Activated T-cell treated with anti-CD3 and anti-CD28 coated beads, Interleukin-2, amount 50 U/mL, for 48 hours (primary cell): ENCODE measurements around the gene FHIT.

ENCODE experiments used
- DNase-seq, 2 experiments: peaks; one replicate each; pipeline ENCODE4 v3.0.0-alpha.2; 2020

FHIT gene

DNA sequence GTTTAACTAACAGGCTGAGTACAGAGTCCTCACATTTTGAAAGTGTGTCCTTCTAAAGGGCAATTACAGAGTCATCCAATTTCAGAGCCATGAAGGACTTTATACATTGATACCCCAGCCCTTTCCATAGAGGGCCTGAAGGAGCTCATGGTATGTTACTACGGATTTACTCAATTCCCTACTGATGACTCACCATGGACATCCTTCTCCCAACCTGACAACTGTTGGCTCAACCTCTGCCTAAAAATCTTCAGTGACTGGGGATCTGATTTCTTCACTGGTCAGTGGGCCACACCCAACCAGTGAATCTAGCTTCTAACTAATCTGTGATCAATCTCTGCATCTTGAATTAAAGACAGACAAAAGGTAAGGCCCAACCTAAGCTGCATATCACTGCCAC, 1238.0 kb downstream of the FHIT start:
- DNase-seq, result no peak

DNA sequence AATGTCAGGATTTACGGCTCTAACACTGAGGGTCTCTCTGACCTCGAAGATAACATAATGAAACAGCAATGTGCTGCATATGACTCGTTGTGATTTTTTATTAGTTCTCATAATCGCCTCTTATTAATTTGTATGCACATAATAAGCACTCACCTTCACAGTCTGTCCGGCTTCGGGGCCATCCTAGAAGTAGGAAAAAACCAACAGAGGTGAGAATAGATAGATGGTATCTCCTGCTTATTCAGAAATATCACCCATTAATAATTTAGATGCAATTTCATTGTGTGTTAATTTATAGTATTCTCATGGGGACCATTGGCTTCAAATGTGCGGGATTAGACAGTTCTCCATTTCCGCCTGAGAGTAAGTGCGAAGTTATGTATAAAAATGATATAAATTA, 1240.0 kb downstream of the FHIT start:
- DNase-seq, result no peak

DNA sequence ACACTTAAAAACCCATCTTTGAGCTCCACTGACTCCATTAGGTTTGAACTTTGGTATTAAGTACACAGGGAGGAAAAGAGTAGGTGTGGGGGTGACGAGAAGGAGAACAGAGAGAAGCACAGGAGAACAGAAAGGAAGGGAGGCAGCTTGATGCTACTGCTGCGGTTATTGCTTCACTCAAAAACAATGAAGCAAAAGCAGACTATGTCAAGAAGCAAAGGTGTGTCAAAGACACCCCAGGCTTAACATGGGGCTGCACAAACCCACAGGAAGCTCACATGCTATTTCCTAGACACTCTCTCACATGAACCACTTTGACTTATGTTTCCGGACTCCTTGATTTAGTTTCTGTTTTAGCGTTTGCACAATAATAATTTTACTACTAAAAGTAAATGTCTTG, 1240.5 kb downstream of the FHIT start:
- DNase-seq, result peak in 1 of 2 experiments; percentile 41

DNA sequence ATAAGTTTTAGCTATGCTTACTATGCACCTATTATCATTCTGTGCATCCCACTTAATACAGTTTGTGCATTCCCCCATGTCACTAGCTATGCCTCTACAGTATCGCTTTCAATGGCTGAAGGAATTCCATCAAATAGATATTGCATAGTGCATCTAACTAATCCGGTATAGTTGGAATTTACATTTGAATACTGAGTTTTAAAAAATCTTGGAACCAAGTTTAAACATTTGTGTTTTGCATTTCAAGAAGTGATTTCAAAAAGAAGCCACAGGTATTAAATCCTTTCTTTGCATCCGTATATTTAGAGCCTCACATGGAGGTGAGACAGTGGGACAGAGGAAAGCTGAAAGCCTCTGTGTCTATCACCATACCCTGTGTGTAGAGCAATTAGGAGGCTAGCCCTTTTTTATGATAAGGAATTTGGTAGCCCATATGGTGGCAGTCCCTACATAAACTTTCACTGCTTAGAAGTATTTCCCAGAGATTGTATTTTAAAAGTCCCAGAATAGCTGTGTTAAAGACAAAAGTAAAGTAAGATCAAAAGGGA, 1241.2 kb downstream of the FHIT start:
- no peak for DNase-seq

DNA sequence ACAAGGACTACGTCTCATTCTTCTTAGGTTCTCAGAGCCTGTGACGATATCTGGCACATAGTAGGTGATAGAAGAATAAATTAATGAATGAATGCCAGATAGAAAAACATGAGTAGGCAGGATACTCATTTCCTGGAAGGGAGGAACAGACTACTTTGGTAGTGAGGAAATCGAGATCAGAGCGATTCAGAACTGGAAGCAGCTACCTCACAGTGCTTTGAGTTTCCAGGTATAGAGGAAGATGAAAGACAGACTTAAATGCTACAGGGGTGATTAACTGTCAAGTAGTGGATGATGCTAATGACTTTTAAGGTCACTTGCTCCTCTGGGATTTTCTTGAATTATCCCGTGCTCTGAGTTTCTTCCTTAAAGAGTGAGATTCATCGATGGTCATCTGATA, 1249.9 kb downstream of the FHIT start:
- no peak for DNase-seq

DNA sequence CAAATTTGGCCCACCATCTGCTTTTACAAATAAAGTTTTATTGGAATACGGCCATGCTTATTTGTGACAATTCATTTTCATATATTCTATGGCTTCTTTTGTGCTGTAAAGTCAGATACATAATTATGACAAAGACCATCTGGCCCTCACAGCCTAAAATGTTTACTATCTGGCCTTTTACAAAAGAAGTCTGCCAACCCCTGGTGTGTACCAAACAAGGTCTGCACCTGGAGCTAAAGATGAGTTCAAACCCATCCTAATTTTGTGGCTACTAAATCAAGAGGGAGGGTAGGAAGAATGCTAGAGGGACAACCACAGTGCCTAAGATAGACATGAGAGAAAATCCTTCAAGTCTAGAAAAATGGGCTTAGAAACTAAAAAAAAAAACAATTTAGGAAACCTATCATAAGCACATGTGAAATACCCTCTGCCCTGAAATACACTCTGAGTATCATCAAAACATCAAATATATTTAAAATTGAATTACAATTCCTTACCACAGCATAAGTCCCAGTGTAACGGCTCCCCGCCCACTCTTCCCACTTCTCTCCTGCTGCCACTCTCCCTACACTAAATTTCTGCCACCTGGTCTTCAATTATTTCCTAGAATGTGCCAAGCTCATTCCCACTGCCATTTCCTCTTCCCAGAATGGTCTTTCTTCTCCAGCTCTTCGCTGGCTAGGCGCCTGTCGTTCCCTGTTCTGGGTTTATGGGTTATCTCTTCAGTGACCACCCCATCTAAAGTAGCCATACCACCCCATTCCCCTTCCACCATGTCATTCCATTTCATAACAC, 1250.7 kb downstream of the FHIT start:
- no peak for DNase-seq

DNA sequence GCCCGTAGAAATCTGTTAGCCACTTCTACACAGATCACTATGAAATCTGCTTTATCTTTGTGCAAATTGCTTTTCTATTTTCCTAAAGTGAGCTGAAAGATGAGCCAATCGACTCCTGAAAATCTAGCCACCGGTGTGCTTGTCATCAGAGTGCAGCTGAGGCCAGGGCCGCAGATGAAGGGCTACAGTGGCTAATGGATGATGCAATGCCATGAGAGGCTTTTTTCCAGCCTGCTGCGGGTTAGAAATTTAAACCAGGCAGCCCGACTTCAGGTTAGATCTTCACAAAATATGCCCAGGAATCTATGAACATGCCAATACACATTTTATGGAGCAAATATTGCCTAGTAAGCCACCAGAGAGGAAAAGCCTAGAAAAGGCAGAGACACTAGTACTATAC, 1253.2 kb downstream of the FHIT start:
- DNase-seq, result no peak

DNA sequence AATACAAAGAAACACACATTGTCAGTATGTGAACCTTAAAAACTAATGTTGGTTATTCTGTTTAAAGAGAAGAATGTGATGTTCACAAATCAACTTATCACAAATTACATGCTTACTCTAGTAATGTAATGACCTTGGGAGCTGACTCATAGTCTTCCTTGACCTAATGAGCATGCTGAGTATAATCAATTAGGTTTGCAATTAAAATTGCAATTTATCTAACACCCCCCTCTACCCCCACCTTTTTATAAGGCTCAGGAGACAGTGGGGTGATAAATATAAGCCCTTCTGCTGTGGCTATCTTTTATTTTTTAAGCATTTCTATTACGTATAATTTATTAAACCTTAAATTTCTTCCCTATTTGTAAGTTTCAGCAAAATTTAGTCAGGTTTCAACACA, 1253.7 kb downstream of the FHIT start:
- DNase-seq, result no peak

DNA sequence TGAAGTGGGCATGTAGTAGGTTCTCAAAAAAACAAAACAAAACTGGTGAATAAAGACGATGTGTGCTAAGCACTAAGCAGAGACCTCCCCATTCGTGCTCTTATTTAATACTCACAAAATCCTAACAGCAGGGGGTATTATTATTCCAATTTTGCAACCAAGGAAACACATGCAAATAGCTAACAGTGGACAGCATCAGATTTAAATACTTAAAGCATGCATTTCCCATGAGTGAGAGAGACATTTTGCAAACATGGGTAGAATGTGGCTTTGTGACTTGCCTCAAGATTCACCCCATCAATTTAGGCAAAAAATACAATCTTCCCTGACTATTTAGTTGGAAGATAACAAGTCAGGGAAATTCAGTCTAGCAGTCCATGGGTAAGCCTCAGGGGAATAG, 1255.2 kb downstream of the FHIT start:
- no peak for DNase-seq

DNA sequence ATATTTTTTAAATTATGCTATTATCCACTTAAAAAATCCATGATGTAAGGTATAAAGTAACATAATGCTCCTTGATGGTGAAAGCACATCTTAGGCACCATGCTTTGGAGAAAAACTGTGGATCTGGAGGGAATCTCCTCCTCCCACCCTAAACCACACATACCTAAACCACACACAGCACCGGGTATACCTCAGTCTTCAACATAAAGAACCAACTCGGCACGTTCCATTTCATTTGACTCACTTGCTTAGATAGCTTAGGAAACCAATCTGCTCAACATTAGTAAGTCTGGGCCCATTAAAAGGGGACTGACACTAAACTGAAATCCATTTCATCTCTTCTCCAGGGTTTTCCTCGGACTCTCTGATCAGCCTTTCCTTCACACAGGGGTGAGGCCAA, 1255.7 kb downstream of the FHIT start:
- DNase-seq, result no peak

DNA sequence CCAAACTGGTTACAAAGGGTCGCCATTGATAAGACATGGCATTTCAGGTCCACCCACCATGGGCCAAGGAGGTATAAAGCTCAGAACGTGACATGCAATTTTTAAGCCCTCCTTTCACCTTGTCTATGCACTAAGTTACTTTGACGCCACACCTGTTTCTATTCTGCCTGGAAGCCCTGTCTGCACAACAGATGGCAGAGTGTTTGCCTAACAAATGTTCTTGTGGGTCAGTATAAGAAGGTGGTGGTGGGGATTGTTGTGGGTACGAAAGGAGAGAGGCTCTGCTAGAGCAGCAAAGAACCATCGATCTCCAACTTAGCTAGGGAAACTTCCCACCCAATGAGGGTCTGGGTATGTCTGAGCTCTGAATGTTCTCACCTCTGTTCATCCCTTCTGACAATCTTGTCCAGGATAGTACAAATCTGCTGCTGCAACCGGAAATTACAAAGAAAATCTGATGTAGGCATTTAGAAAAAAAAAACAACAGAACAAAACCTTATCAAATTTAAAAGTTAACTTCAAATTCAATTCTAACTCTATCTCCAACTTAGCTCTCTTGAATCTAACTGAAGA, 1256.4 kb downstream of the FHIT start:
- no peak for DNase-seq

DNA sequence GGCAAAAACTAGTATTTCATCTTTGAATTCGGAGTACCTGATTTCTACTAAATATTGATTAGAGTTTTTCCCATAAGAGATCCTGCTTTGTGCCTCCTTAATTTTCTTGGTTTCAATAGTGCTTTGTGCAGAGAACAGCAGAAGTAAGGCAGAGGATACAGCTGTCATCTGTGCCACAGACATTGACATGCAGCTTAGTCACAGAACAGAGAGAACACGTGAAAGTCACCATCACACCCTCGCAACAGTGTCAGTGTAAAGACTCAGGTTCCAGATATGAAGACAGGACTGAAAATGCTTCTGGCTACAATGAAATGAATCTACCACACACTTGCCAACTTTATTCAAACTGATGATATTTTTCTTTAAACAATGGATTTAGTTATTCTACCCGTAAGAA, 1258.7 kb downstream of the FHIT start:
- no peak for DNase-seq

DNA sequence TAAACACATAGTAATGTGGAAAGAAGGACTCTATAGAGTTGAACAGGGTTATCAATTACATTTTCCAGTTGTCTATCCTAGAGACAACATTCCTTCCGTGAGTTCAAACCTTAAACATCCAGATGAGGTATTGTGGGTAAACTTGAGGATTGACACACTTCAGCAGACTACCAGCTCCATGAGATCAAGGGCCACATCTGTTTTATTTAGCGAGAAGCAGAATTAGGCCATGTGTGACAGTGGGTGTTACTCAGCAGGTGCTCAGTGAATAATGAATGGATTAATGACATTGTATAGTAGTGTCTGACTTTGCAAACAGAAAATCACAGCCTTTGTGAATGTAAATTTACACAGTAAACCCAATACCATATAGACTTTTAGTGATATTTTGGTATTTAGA, 1260.3 kb downstream of the FHIT start:
- DNase-seq, result no peak

DNA sequence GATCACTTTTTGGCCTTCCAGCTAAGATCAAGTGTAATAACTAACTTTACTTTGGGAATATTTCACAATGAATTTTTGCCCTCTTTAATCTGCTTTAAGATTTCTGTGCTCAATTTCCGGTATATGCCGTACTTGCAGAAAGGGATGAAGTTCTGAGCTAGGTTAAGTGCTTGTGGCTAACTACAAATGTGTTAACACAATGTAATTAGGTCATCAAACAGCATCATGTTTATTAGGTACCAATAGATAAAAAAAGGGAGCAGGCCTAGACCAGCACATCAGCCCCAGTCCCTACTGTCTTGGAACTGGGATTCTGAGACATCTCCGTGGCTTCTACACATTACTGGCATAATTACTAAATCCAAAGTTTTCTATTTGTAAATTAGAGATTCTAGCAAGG, 1268.7 kb downstream of the FHIT start:
- no peak for DNase-seq

DNA sequence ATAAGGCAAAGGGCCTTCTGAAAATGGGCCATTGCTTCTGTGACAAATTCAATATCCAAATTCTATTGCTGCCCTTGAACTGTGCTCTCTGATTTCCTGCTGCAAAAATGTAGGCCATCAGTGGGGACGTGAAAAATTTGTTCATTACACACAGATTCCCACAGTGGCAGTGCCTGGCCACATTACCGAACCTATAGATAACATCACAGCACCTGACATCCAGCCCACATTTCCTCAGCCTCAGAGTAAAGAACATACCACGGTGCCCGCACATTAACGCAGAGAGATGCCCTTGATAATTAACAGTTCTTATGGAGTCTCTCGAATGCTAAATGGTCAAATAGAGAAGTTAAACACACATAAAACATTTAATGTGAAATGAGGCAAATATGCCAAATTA, 1269.9 kb downstream of the FHIT start:
- no peak for DNase-seq

DNA sequence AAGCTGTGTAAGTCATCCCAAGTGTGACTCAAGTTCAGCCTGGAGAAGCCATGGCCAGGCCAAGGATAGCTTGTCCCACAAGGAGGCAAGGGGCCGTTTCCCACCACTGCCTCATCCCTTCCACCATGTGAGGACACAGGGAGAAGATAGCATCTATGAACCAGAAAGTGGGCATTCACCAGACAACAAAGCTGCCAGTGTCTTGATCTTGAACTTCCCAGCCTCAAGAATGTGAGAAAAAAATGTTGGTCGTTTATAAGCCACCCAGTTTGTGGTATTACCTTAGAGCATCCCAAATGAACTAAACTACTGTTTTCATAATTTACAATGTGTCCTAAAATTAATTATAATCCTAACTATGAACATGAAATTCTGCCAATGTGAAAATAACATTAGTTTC, 1270.7 kb downstream of the FHIT start:
- DNase-seq, result no peak

DNA sequence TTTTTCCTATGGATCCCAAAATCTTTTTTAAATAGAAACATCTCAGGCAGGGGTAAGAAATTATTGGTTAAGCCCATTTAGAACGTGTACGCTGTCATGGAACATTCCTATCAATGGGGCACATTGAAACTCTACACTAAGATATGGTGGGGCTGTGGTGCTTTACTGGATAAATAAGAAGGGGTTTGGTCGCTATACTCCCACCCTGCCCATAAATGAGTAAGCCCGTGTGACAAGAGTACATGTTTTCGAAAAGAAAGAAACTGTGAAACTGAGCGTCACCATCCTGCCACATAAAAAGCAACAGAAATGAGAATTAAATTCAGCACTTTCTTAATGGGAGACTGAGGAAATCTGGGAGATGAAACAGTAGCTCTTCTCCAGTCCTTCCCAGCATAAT, 1271.7 kb downstream of the FHIT start:
- DNase-seq, result no peak

DNA sequence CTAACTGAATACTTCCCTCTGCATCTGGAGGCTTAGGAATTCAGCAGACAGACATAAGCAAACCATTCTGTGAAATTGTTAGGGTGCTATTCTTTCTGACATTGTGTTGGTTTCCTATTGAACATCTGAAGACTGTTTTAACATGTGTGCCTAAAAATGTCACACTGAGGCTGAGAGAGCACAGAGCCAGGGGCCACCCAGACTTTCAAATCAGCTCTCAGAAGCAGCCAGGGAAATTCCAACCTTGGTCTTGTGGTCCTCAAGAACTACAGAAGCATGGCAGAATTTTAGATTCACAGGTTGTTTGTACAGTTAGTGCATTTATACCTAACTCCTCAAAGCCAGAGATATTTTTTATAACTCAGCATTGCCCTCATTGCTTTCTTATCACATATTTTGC, 1272.3 kb downstream of the FHIT start:
- peak in 1 of 2 experiments; percentile 28 for DNase-seq

DNA sequence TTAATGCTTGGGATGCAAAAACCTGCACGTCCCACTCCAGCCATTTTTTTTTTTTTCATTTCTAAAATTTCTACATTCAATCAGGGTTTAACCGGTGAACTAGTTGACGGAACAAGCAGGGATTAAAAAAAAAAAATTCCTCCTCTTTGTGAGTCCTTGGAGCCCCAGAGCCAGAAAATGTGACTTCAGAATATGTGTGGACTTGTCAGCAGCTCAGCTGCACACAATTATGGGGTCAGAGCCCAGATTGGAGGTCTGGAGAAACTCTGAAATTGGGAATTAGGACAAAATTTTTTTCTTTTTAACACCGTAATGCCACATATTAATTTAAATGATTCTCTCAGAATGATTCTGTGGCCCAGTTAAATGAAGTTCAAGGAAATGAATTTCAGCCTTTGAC, 1280.5 kb downstream of the FHIT start:
- no peak for DNase-seq

DNA sequence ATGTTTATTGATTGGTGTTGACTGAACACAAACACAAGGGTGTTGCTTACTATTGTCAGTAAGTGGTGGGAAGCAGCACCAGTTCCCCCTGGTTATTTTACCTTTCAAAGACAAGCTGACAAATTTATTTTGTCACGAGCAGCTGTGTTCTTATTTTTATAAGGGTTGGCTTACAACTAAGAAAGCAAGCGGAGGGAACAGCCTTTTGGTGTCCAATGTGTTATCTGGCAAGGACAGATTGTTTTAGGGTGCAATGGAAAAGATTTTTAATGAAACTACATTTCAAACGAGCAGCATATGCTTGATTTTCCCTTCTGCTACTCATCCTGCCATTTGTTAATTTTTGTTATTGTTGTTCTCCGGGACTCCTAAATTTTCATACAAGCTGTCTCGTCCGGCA, 1280.9 kb downstream of the FHIT start:
- DNase-seq, result no peak

DNA sequence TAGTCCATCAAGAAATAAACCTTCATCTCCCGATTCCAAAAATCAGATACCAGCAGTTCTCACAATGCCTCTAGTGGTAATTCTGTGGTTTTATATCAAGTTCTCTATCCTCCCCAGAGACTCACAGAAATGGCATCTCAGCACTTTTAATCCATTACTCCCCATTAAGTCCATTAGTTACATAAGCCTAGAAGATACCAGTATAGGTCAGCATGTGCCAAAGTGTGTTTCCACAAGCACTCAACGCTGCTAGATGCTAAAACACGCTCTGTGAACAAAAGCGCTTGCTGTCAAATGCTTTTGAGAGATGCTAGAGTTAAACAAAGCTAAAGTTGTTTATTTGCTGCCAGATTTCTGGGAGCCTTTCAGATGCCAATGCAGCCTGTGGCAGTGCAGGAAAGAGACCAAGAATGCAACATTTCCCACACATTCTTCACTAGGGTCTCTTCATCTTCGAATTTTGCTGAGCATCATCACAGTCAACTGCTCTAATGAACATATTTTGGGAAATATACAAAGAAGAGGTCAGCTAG, 1282.7 kb downstream of the FHIT start:
- DNase-seq, result no peak

DNA sequence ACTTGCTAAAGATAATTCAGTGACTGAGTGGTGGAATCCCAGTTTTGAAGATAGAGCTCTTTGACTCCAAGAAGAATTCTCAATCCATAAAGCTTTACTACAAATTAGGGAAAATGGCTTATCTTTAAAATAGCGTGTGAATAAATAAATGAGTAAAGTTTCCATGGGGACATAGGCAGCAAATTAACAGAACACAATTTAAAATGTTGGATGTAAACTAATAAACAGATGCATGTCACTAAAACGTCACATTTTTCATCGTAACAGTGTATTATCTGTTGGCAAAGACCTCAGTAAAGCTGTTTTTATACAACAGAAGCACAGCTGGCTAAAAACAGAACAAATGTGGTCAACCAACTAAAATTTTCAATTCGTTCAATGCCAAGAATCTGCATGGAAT, 1287.6 kb downstream of the FHIT start:
- no peak for DNase-seq

DNA sequence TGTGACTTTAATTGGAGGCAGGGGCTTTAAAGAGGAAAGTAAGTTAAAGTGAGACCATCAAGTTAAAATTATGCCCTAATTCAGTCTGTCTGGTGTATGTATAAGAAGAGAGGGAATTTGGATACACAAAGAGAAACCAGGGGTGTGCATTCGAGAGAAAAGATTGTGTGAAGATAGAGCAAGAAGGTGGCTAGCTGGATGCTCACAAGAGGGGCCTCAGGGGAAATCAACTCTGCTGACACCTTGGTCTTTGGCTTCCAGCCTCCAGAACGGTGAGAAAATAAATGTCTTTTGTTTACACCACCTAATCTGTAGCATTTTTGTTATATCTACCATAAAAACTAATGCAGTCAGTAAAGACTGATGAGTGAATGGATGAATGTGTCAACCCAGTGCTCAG, 1294.1 kb downstream of the FHIT start:
- DNase-seq, result no peak

DNA sequence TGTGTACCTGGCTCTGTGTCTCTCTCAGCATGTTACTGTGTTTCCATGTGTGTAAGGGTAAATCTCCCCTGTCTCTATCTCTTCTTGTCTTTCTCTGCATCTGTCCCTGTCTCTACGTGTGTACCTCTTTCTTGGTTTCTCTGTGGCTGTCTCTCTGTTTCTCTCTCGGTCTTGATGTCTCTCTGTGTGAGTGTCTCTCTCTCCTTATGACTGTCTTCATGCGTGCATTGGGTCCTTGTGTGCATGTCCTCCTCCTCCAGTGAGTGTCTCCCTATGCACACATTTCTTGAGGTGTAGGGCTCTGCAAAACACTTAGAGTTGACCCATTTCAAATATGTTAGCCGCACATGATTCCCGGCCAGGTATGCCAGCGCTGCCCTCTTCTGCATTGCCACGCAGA, 1298.1 kb downstream of the FHIT start:
- no peak for DNase-seq

DNA sequence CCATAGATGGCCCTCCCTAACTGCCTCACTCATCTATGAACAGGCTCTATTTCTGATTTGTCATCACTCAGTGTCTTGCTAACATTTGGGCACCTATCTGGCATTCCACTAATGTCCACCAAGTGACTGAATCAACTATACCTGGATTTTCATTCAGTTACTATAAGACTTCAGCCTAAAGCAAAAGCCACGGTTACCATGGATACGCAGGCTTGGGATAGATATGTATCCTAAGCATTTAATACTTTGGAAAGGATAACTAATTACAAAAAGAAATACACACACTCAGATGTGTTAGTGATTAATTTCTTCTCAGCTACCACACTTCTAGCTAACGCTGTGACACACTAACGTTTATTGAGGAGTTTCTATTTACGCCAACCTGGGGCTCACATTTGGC, 1301.9 kb downstream of the FHIT start:
- DNase-seq, result no peak
